Fibroblast of lung (primary cell): Measurements from ENCODE around the gene TERB1. TPM values are rescaled to one million over a fixed set of nuclear protein-coding genes. Genes with fewer than 3 reads are reported as not detected.

Experiments
- DNase-seq, 2 donors: peaks; one replicate each; pipeline versions ENCODE4 v3.0.0 to v3.0.0-alpha.2; 2010; ENCODE audit warnings: low read depth in 2 of 2
- H2AFZ ChIP-seq: 2 replicates; pipeline ENCODE4 v1.5.1; 2012; ENCODE audit warnings: low read length, control low read depth, inconsistent platforms
- H3K27ac ChIP-seq: 2 replicates; pipeline ENCODE4 v1.5.1; 2011; ENCODE audit warnings: low read length, control low read depth; ENCODE audit not compliant: insufficient read depth
- H3K27me3 ChIP-seq: 2 replicates; pipeline ENCODE4 v1.5.1; 2011; ENCODE audit warnings: mild to moderate bottlenecking, low read length; ENCODE audit not compliant: control insufficient read depth, insufficient read depth
- H3K36me3 ChIP-seq: 2 replicates; pipeline ENCODE4 v1.5.1; 2011; ENCODE audit warnings: low read length; ENCODE audit not compliant: control insufficient read depth, insufficient read depth
- H3K4me1 ChIP-seq: 2 replicates; pipeline ENCODE4 v1.5.1; 2011; ENCODE audit warnings: low read length; ENCODE audit not compliant: control insufficient read depth, insufficient read depth; ENCODE audit errors: extremely low read depth
- H3K4me2 ChIP-seq: 2 replicates; pipeline ENCODE4 v1.5.1; 2011; ENCODE audit warnings: low read length, control low read depth; ENCODE audit not compliant: insufficient read depth; ENCODE audit errors: extremely low read depth
- H3K4me3 ChIP-seq, 4 experiments: fragments of 200-600 bp in 1 of 4; sonication (generic) in 1 of 4; replicated peaks in 1 of 4; 2 replicates each; pipeline ENCODE4 v1.5.1; 2011 to 2016; ENCODE audit warnings: low read length in 4 of 4, low read depth in 3 of 4, mild to moderate bottlenecking in 3 of 4, control low read depth in 2 of 4, inconsistent platforms in 1 of 4, mixed read lengths in 1 of 4; ENCODE audit not compliant: insufficient read depth in 1 of 4; ENCODE audit errors: control extremely low read depth in 1 of 4
- H3K79me2 ChIP-seq: 2 replicates; pipeline ENCODE4 v1.5.1; 2012; ENCODE audit warnings: mild to moderate bottlenecking, low read length, inconsistent platforms; ENCODE audit not compliant: control insufficient read depth, insufficient read depth
- H3K9ac ChIP-seq: 2 replicates; pipeline ENCODE4 v1.5.1; 2011; ENCODE audit warnings: mild to moderate bottlenecking, low read length, control low read depth; ENCODE audit not compliant: insufficient read depth
- H3K9me3 ChIP-seq: 2 replicates; pipeline ENCODE4 v1.5.1; 2012; ENCODE audit warnings: low read depth, low read length; ENCODE audit not compliant: control insufficient read depth, insufficient read depth
- H4K20me1 ChIP-seq: 2 replicates; pipeline ENCODE4 v1.5.1; 2011; ENCODE audit warnings: low read length; ENCODE audit not compliant: control insufficient read depth, insufficient read depth; ENCODE audit errors: extremely low read depth
- CTCF ChIP-seq, 2 donors: IDR thresholded peaks in 1 of 2; conservative IDR thresholded peaks in 1 of 2; 1 replicate in 1 of 2; 2 replicates in 1 of 2; pipeline ENCODE4 v1.5.1; 2011 to 2012; ENCODE audit warnings: low read length in 2 of 2, control low read depth in 1 of 2, inconsistent platforms in 1 of 2, low read depth in 1 of 2, mild to moderate bottlenecking in 1 of 2
- EZH2 ChIP-seq: IDR thresholded peaks from 2 replicates; pipeline ENCODE4 v1.5.1; 2012; ENCODE audit warnings: low read length, control low read depth, mild to moderate bottlenecking; ENCODE audit errors: missing control alignments
- polyA plus RNA-seq, 2 donors: library from polyadenylated mRNA; depleted of rRNA in 1 of 2; stranded (reverse) in 1 of 2; unstranded in 1 of 2; fragments of >200 nt; gene quantifications; 2 replicates each; pipeline ENCODE4 v1.2.1, GENCODE V29; 2011 to 2012; ENCODE audit warnings: missing spikeins in 1 of 2
- total RNA-seq: library from RNA; depleted of rRNA; stranded (reverse); fragments of >200 nt; gene quantifications from 2 replicates; pipeline ENCODE4 v1.2.1, GENCODE V29; 2014

Gene TERB1
- total and polyA plus RNA-seq, 2 donors (not counting 1 experiment from before 2014, with no cell fraction given) = 0.17 TPM; not detected in 1

GRCh38 chr16:66735891-66736290 is 65.5 kb downstream of the TERB1 start:
- Histone ChIP-seq H3K4me2 (no peak overlapping the region), H3K36me3 (peaks cover 29% of the 10 kb centered on the region), H2AFZ (no peak overlapping the region), H4K20me1 (no peaks in the 10 kb centered on the region), H3K27me3 (no peaks in the 10 kb centered on the region), H3K9me3 (no peaks in the 10 kb centered on the region), H3K9ac (no peak overlapping the region), H3K4me3 (no peak overlapping the region), H3K79me2 (peaks cover 29% of the 10 kb centered on the region), H3K27ac (no peak overlapping the region), H3K4me1 (peaks cover 5% of the 10 kb centered on the region)
- DNase-seq = no peak
- TF ChIP-seq CTCF (conservative IDR thresholded peaks at IDR 0.05 in 1 of 2, IDR thresholded peaks at IDR 0.05 in 1 of 2; ENCODE audit: low read depth in 1 of 2, low read length in 2 of 2) (no peak), EZH2 (no peak)

GRCh38 chr16:66731101-66731500 is 70.3 kb downstream of the TERB1 start:
- Histone ChIP-seq H3K9me3 (no peaks in the 10 kb centered on the region), H2AFZ (no peak overlapping the region), H4K20me1 (no peaks in the 10 kb centered on the region), H3K4me2 (no peak overlapping the region), H3K27ac (no peak overlapping the region), H3K4me1 (no peaks in the 10 kb centered on the region), H3K27me3 (no peaks in the 10 kb centered on the region), H3K4me3 (no peak overlapping the region), H3K79me2 (no peaks in the 10 kb centered on the region), H3K36me3 (peaks cover 36% of the 10 kb centered on the region), H3K9ac (no peak overlapping the region)
- no peak for DNase-seq
- no peak for TF ChIP-seq CTCF (conservative IDR thresholded peaks at IDR 0.05 in 1 of 2, IDR thresholded peaks at IDR 0.05 in 1 of 2; ENCODE audit: low read depth in 1 of 2, low read length in 2 of 2)
- no peak for TF ChIP-seq EZH2

GRCh38 chr16:66728804-66729203 is 72.6 kb downstream of the TERB1 start:
- Histone ChIP-seq H3K4me1 (no peaks in the 10 kb centered on the region), H3K4me3 (no peak overlapping the region), H3K27ac (no peak overlapping the region), H3K79me2 (no peaks in the 10 kb centered on the region), H2AFZ (no peak overlapping the region), H3K36me3 (peaks cover 35% of the 10 kb centered on the region), H4K20me1 (no peaks in the 10 kb centered on the region), H3K4me2 (no peak overlapping the region), H3K9ac (no peak overlapping the region), H3K27me3 (no peaks in the 10 kb centered on the region), H3K9me3 (no peaks in the 10 kb centered on the region)
- no peak for DNase-seq
- no peak for TF ChIP-seq EZH2
- no peak for TF ChIP-seq CTCF (conservative IDR thresholded peaks at IDR 0.05 in 1 of 2, IDR thresholded peaks at IDR 0.05 in 1 of 2; ENCODE audit: low read depth in 1 of 2, low read length in 2 of 2)
